GM23338 (cell line): ENCODE results near the gene TARS2. TPM values are rescaled to one million over a fixed set of nuclear protein-coding genes. Genes with fewer than 3 reads are reported as not detected.

Experiments used
- ATAC-seq: fragments of 200-7000 bp; cut with Tn5 transposase; 3 replicates; pipeline ENCODE4 v1.9.1; 2020
- DNase-seq: peaks from one replicate; pipeline ENCODE4 v3.0.0-alpha.2; 2015; ENCODE audit warnings: low spot score
- H2AFZ ChIP-seq: fragments of 200-600 bp; sonication (generic); 2 replicates; pipeline ENCODE4 v1.8.0; 2016; ENCODE audit warnings: antibody characterized with exemption, mild to moderate bottlenecking, moderate library complexity
- H3F3A ChIP-seq: fragments of 200-600 bp; sonication (generic); replicated peaks from 2 replicates; pipeline ENCODE4 v1.8.0; 2017; ENCODE audit warnings: antibody characterized with exemption, mixed run types, low read depth
- H3K27ac ChIP-seq: fragments of 200-600 bp; sonication (generic); 2 replicates; pipeline ENCODE4 v1.6.1; 2016; ENCODE audit warnings: low read depth
- H3K27me3 ChIP-seq: fragments of 200-600 bp; sonication (generic); 2 replicates; pipeline ENCODE4 v1.8.0; 2016; ENCODE audit warnings: mild to moderate bottlenecking, mixed run types, moderate library complexity; ENCODE audit not compliant: insufficient read depth
- H3K36me3 ChIP-seq: fragments of 200-600 bp; sonication (generic); 2 replicates; pipeline ENCODE4 v1.8.0; 2016; ENCODE audit warnings: mild to moderate bottlenecking; ENCODE audit not compliant: insufficient read depth
- H3K4me1 ChIP-seq: fragments of 200-600 bp; sonication (generic); 2 replicates; pipeline ENCODE4 v1.8.0; 2016; ENCODE audit warnings: mild to moderate bottlenecking, moderate library complexity; ENCODE audit not compliant: insufficient read depth
- H3K4me2 ChIP-seq: fragments of 200-600 bp; sonication (generic); 2 replicates; pipeline ENCODE4 v1.7.1; 2017; ENCODE audit warnings: mixed run types
- H3K4me3 ChIP-seq: fragments of 200-600 bp; sonication (generic); 2 replicates; pipeline ENCODE4 v1.6.1; 2016; ENCODE audit warnings: mixed run types
- H3K79me2 ChIP-seq: fragments of 200-600 bp; sonication (generic); replicated peaks from 2 replicates; pipeline ENCODE4 v1.8.0; 2017; ENCODE audit warnings: mild to moderate bottlenecking; ENCODE audit not compliant: insufficient read depth
- H3K9me2 ChIP-seq: fragments of 200-600 bp; sonication (generic); 2 replicates; pipeline ENCODE4 v1.8.0; 2017; ENCODE audit not compliant: insufficient read depth
- H4K20me1 ChIP-seq: fragments of 200-600 bp; sonication (generic); replicated peaks from 2 replicates; pipeline ENCODE4 v1.8.0; 2017; ENCODE audit warnings: mild to moderate bottlenecking; ENCODE audit not compliant: insufficient read depth
- H3K27ac Mint-ChIP-seq: 2 replicates; pipeline ENCODE4 v1.8.0; 2020; ENCODE audit warnings: inconsistent platforms, mild to moderate bottlenecking, moderate library complexity, mixed read lengths
- H3K27me3 Mint-ChIP-seq: 3 replicates; pipeline ENCODE4 v1.8.0; 2022; ENCODE audit warnings: low read depth, mild to moderate bottlenecking, moderate library complexity, mixed read lengths, inconsistent platforms; ENCODE audit not compliant: insufficient read depth, poor library complexity
- H3K36me3 Mint-ChIP-seq: 3 replicates; pipeline ENCODE4 v1.8.0; 2021; ENCODE audit warnings: low read depth, mild to moderate bottlenecking, inconsistent platforms, moderate library complexity, mixed read lengths
- H3K4me1 Mint-ChIP-seq: 3 replicates; pipeline ENCODE4 v1.8.0; 2020; ENCODE audit warnings: mild to moderate bottlenecking, inconsistent platforms, mixed read lengths
- H3K4me3 Mint-ChIP-seq: 3 replicates; pipeline ENCODE4 v1.8.0; 2021; ENCODE audit warnings: moderate library complexity, mild to moderate bottlenecking, inconsistent platforms, mixed read lengths
- H3K9me3 Mint-ChIP-seq: 3 replicates; pipeline ENCODE4 v1.8.0; 2020; ENCODE audit warnings: moderate library complexity, mild to moderate bottlenecking, inconsistent platforms, mixed read lengths
- EZH2 ChIP-seq: fragments of 200-600 bp; sonication (generic); IDR thresholded peaks from one replicate; pipeline ENCODE4 v1.8.0; 2017; ENCODE audit warnings: antibody characterized with exemption, mild to moderate bottlenecking, low read depth; ENCODE audit not compliant: unreplicated experiment
- EZH2phosphoT487 ChIP-seq: fragments of 200-600 bp; sonication (generic); IDR thresholded peaks from one replicate; pipeline ENCODE4 v1.8.1; 2018; ENCODE audit warnings: antibody characterized with exemption; ENCODE audit not compliant: unreplicated experiment
- JUNB ChIP-seq: IDR thresholded peaks from one replicate; pipeline ENCODE4 v1.6.1; 2016; ENCODE audit warnings: antibody characterized with exemption; ENCODE audit not compliant: unreplicated experiment
- NANOG ChIP-seq: IDR thresholded peaks from 2 replicates; pipeline ENCODE4 v1.6.1; 2016; ENCODE audit warnings: antibody characterized with exemption, borderline replicate concordance
- POLR2AphosphoS5 ChIP-seq: IDR thresholded peaks from 2 replicates; pipeline ENCODE4 v1.6.1; 2016; ENCODE audit warnings: antibody characterized with exemption, low read depth
- REST ChIP-seq: IDR thresholded peaks from one replicate; pipeline ENCODE4 v1.6.1; 2018; ENCODE audit warnings: antibody characterized with exemption; ENCODE audit not compliant: unreplicated experiment
- STAT1 ChIP-seq: IDR thresholded peaks from one replicate; pipeline ENCODE4 v1.6.1; 2016; ENCODE audit warnings: antibody characterized with exemption; ENCODE audit not compliant: unreplicated experiment
- ZNF114 ChIP-seq: fragments of 250-450 bp; sonication (Bioruptor Pico); IDR thresholded peaks from 2 replicates; pipeline ENCODE4 v1.5.0; 2020; ENCODE audit warnings: mild to moderate bottlenecking, moderate library complexity
- ZNF331 ChIP-seq: fragments of 250-450 bp; sonication (Bioruptor Pico); IDR thresholded peaks from 2 replicates; pipeline ENCODE4 v1.5.0; 2020; ENCODE audit warnings: low read depth, mild to moderate bottlenecking, moderate library complexity
- polyA plus RNA-seq: library from polyadenylated mRNA; unstranded; fragments of >200 nt; fragmentation: Nextera tagmentation; extraction: Ambion mirVana; gene quantifications from 2 replicates; pipeline ENCODE4 v1.2.1, GENCODE V29; 2016
- total RNA-seq: library from RNA; depleted of rRNA; stranded (reverse); fragments of >200 nt; shearing (Covaris generic); gene quantifications from 2 replicates; pipeline ENCODE4 v1.2.3, GENCODE V29; 2014
- TF ChIP-seq, protein P1 (sequence below): IDR thresholded peaks from 2 replicates; pipeline ENCODE4 v1.6.1; 2016; ENCODE audit warnings: antibody characterized with exemption
- TF ChIP-seq, protein P2 (sequence below): fragments of 250-450 bp; sonication (Bioruptor Pico); IDR thresholded peaks from 2 replicates; pipeline ENCODE4 v1.5.0; 2020; ENCODE audit warnings: mild to moderate bottlenecking, moderate library complexity

Gene TARS2
- total and polyA plus RNA-seq, 2 experiments from 2014 or later, result 19.5 to 28.4 TPM

DNA sequence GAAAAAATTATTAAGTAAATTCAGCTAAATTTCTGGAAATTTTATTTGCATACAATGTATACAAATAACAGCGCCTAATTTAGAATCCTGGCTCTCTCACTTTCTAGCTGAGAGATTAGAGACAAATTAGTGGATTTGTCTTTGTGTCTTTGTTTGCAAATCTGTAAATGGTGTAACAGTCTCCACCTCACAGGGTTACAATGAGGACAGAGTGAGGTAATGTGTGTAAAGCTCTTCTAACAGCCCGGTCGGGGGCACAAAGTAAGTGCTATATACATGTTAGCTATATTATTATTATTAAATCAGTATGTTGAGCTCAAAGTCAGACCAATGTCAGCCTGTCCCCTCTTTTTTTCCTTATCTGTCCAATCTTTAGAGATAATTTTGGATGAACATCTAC is 57.0 kb downstream of the TARS2 start (continued):
- TF ChIP-seq REST (no peak), ZNF114 (no peak), EZH2 (no peak), NANOG (no peak), JUNB (no peak)

GRCh38 chr1:150545486-150546032 is 58.3 kb downstream of the TARS2 start:
- Histone ChIP-seq H3K36me3 (no peaks in the 10 kb centered on the region), H3K27ac (no peak overlapping the region), H2AFZ (no peak overlapping the region), H3K4me3 (no peak overlapping the region), H3K4me2 (no peak overlapping the region), H3K27me3 (peaks cover 30% of the 10 kb centered on the region), H3K79me2 (no peaks in the 10 kb centered on the region), H4K20me1 (no peaks in the 10 kb centered on the region), H3F3A (peaks cover 9% of the 10 kb centered on the region), H3K9me2 (no peaks in the 10 kb centered on the region), H3K4me1 (no peaks in the 10 kb centered on the region; the same call in 1 of the 2 replicates)
- Mint-ChIP-seq H3K27me3 (peaks cover 27% of the 10 kb centered on the region), H3K9me3 (no peaks in the 10 kb centered on the region), H3K4me1 (peaks cover 9% of the 10 kb centered on the region), H3K36me3 (no peaks in the 10 kb centered on the region; the same call in 2 of the 3 replicates), H3K4me3 (no peak overlapping the region), H3K27ac (no peak overlapping the region)
- no peak for DNase-seq
- ATAC-seq, result no peak
- TF ChIP-seq, protein P1, sequence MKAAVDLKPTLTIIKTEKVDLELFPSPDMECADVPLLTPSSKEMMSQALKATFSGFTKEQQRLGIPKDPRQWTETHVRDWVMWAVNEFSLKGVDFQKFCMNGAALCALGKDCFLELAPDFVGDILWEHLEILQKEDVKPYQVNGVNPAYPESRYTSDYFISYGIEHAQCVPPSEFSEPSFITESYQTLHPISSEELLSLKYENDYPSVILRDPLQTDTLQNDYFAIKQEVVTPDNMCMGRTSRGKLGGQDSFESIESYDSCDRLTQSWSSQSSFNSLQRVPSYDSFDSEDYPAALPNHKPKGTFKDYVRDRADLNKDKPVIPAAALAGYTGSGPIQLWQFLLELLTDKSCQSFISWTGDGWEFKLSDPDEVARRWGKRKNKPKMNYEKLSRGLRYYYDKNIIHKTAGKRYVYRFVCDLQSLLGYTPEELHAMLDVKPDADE, result no peak
- TF ChIP-seq EZH2phosphoT487, result no peak
- TF ChIP-seq, protein P2, sequence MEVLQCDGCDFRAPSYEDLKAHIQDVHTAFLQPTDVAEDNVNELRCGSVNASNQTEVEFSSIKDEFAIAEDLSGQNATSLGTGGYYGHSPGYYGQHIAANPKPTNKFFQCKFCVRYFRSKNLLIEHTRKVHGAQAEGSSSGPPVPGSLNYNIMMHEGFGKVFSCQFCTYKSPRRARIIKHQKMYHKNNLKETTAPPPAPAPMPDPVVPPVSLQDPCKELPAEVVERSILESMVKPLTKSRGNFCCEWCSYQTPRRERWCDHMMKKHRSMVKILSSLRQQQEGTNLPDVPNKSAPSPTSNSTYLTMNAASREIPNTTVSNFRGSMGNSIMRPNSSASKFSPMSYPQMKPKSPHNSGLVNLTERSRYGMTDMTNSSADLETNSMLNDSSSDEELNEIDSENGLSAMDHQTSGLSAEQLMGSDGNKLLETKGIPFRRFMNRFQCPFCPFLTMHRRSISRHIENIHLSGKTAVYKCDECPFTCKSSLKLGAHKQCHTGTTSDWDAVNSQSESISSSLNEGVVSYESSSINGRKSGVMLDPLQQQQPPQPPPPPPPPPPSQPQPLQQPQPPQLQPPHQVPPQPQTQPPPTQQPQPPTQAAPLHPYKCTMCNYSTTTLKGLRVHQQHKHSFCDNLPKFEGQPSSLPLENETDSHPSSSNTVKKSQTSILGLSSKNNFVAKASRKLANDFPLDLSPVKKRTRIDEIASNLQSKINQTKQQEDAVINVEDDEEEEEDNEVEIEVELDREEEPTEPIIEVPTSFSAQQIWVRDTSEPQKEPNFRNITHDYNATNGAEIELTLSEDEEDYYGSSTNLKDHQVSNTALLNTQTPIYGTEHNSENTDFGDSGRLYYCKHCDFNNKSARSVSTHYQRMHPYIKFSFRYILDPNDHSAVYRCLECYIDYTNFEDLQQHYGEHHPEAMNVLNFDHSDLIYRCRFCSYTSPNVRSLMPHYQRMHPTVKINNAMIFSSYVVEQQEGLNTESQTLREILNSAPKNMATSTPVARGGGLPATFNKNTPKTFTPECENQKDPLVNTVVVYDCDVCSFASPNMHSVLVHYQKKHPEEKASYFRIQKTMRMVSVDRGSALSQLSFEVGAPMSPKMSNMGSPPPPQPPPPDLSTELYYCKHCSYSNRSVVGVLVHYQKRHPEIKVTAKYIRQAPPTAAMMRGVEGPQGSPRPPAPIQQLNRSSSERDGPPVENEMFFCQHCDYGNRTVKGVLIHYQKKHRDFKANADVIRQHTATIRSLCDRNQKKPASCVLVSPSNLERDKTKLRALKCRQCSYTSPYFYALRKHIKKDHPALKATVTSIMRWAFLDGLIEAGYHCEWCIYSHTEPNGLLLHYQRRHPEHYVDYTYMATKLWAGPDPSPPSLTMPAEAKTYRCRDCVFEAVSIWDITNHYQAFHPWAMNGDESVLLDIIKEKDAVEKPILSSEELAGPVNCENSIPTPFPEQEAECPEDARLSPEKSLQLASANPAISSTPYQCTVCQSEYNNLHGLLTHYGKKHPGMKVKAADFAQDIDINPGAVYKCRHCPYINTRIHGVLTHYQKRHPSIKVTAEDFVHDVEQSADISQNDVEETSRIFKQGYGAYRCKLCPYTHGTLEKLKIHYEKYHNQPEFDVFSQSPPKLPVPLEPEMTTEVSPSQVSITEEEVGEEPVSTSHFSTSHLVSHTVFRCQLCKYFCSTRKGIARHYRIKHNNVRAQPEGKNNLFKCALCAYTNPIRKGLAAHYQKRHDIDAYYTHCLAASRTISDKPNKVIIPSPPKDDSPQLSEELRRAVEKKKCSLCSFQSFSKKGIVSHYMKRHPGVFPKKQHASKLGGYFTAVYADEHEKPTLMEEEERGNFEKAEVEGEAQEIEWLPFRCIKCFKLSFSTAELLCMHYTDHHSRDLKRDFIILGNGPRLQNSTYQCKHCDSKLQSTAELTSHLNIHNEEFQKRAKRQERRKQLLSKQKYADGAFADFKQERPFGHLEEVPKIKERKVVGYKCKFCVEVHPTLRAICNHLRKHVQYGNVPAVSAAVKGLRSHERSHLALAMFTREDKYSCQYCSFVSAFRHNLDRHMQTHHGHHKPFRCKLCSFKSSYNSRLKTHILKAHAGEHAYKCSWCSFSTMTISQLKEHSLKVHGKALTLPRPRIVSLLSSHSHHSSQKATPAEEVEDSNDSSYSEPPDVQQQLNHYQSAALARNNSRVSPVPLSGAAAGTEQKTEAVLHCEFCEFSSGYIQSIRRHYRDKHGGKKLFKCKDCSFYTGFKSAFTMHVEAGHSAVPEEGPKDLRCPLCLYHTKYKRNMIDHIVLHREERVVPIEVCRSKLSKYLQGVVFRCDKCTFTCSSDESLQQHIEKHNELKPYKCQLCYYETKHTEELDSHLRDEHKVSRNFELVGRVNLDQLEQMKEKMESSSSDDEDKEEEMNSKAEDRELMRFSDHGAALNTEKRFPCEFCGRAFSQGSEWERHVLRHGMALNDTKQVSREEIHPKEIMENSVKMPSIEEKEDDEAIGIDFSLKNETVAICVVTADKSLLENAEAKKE (CRISPR knock-in tag), result no peak
- no peak for TF ChIP-seq JUNB
- TF ChIP-seq ZNF331 (CRISPR knock-in tag), result no peak
- no peak for TF ChIP-seq NANOG
- TF ChIP-seq POLR2AphosphoS5, result no peak
- no peak for TF ChIP-seq STAT1
- TF ChIP-seq REST, result no peak
